IMR-90 (cell line): ENCODE data around the gene TSPAN17. TPM values are rescaled to one million over a fixed set of nuclear protein-coding genes. Genes with fewer than 3 reads are reported as not detected.

ENCODE experiments used
- ATAC-seq: fragments of 200-7000 bp; cut with Tn5 transposase; 2 replicates; pipeline ENCODE4 v1.9.1; 2020; ENCODE audit warnings: low read depth, mild to moderate bottlenecking, moderate library complexity
- BruUV-seq: library from RNA; stranded (reverse); fragments of 400-500 nt; replicated peaks from 2 replicates; lab custom pipeline; 2021; lab: Mats Ljungman, UMichigan
- CTCF ChIA-PET: fragments of 300-600 bp; formaldehyde crosslinking; extraction: SDS; loops from one replicate; lab custom pipeline; 2021; ENCODE audit warnings: antibody characterized with exemption; lab: Yijun Ruan, JAX
- POLR2A ChIA-PET: fragments of 300-600 bp; sonication (Branson Sonifier 250); formaldehyde crosslinking; loops from one replicate; lab custom pipeline; 2022; ENCODE audit warnings: antibody characterized with exemption; ENCODE audit not compliant: unreplicated experiment; lab: Charles Lee
- DNase-seq: peaks from one replicate; pipeline ENCODE4 v3.0.0; 2013
- H2AFZ ChIP-seq: replicated peaks from 2 replicates; pipeline ENCODE3; 2013; ENCODE audit warnings: low read length, mild to moderate bottlenecking; ENCODE audit not compliant: poor library complexity
- H2AK5ac ChIP-seq: 2 replicates; pipeline ENCODE4 v1.6.1; 2013; ENCODE audit warnings: low read depth, low read length, inconsistent platforms
- H2AK9ac ChIP-seq: replicated peaks from 2 replicates; pipeline ENCODE3; 2013; ENCODE audit warnings: mild to moderate bottlenecking, low read depth, low read length, moderate library complexity; ENCODE audit not compliant: poor library complexity
- H2BK120ac ChIP-seq: 2 replicates; pipeline ENCODE4 v1.6.1; 2013; ENCODE audit warnings: low read depth, low read length, inconsistent platforms
- H2BK15ac ChIP-seq: 3 replicates; pipeline ENCODE4 v1.6.1; 2013; ENCODE audit warnings: low read depth, low read length, inconsistent platforms
- H2BK20ac ChIP-seq: 2 replicates; pipeline ENCODE4 v1.6.1; 2013; ENCODE audit warnings: low read depth, mild to moderate bottlenecking, inconsistent platforms, low read length, moderate library complexity
- H2BK5ac ChIP-seq: 2 replicates; pipeline ENCODE4 v1.6.1; 2013; ENCODE audit warnings: mild to moderate bottlenecking, low read depth, low read length, inconsistent platforms; ENCODE audit not compliant: poor library complexity, severe bottlenecking
- H3K14ac ChIP-seq: replicated peaks from 2 replicates; pipeline ENCODE4 v1.6.1; 2013; ENCODE audit warnings: low read depth, low read length, inconsistent platforms
- H3K18ac ChIP-seq: 2 replicates; pipeline ENCODE4 v1.6.1; 2013; ENCODE audit warnings: low read depth, low read length, control low read depth
- H3K23ac ChIP-seq: 2 replicates; pipeline ENCODE4 v1.6.1; 2013; ENCODE audit warnings: low read depth, low read length, inconsistent platforms
- H3K27ac ChIP-seq: 2 replicates; pipeline ENCODE4 v1.5.1; 2013; ENCODE audit warnings: mild to moderate bottlenecking, control low read depth, low read length; ENCODE audit not compliant: insufficient read depth
- H3K27me3 ChIP-seq: 2 replicates; pipeline ENCODE4 v1.6.1; 2013; ENCODE audit warnings: low read length; ENCODE audit not compliant: control insufficient read depth, insufficient read depth
- H3K36me3 ChIP-seq: 2 replicates; pipeline ENCODE4 v1.6.1; 2013; ENCODE audit warnings: low read length, mixed read lengths; ENCODE audit not compliant: control insufficient read depth, insufficient read depth
- H3K4ac ChIP-seq: 2 replicates; pipeline ENCODE4 v1.6.1; 2013; ENCODE audit warnings: low read depth, low read length, inconsistent platforms
- H3K4me1 ChIP-seq: 2 replicates; pipeline ENCODE4 v1.6.1; 2013; ENCODE audit warnings: low read length, mixed read lengths; ENCODE audit not compliant: control insufficient read depth, insufficient read depth
- H3K4me2 ChIP-seq: 2 replicates; pipeline ENCODE4 v1.6.1; 2013; ENCODE audit warnings: low read depth, mild to moderate bottlenecking, control low read depth, low read length, moderate library complexity
- H3K4me3 ChIP-seq: 2 replicates; pipeline ENCODE4 v1.5.1; 2013; ENCODE audit warnings: low read depth, mild to moderate bottlenecking, control low read depth, low read length, moderate library complexity; ENCODE audit not compliant: insufficient read depth
- H3K56ac ChIP-seq: 2 replicates; pipeline ENCODE4 v1.6.1; 2013; ENCODE audit warnings: low read length, inconsistent platforms; ENCODE audit not compliant: insufficient read depth; ENCODE audit errors: extremely low read depth
- H3K79me1 ChIP-seq, 2 experiments: 2 replicates each; pipeline ENCODE4 v1.6.1; 2013; ENCODE audit warnings: low read length in 2 of 2, inconsistent platforms in 1 of 2, low read depth in 1 of 2
- H3K9ac ChIP-seq: 2 replicates; pipeline ENCODE4 v1.6.1; 2013; ENCODE audit warnings: low read depth, low read length, control low read depth
- H3K9me1 ChIP-seq: 2 replicates; pipeline ENCODE4 v1.6.1; 2013; ENCODE audit warnings: low read length, inconsistent platforms; ENCODE audit not compliant: insufficient read depth
- H3K9me3 ChIP-seq: 2 replicates; pipeline ENCODE4 v1.6.1; 2013; ENCODE audit warnings: low read length; ENCODE audit not compliant: control insufficient read depth, insufficient read depth
- H4K20me1 ChIP-seq: 2 replicates; pipeline ENCODE4 v1.6.1; 2013; ENCODE audit warnings: low read length, inconsistent platforms; ENCODE audit not compliant: insufficient read depth
- H4K5ac ChIP-seq: 2 replicates; pipeline ENCODE4 v1.6.1; 2013; ENCODE audit warnings: mild to moderate bottlenecking, low read depth, low read length, control low read depth
- H4K8ac ChIP-seq, 2 experiments: 2 replicates each; pipeline ENCODE4 v1.6.1; 2013; ENCODE audit warnings: low read depth in 2 of 2, low read length in 2 of 2, control low read depth in 1 of 2, inconsistent platforms in 1 of 2
- H4K91ac ChIP-seq: 2 replicates; pipeline ENCODE4 v1.6.1; 2013; ENCODE audit warnings: low read depth, low read length, inconsistent platforms; ENCODE audit not compliant: insufficient read depth
- CEBPB ChIP-seq: IDR thresholded peaks from 2 replicates; pipeline ENCODE4 v1.6.1; 2012; ENCODE audit warnings: low read depth, low read length, improper control_type of control experiment
- CHD1 ChIP-seq: IDR thresholded peaks from 2 replicates; pipeline ENCODE4 v1.6.1; 2012; ENCODE audit warnings: low read depth, low read length, improper control_type of control experiment
- CTCF ChIP-seq: conservative IDR thresholded peaks from 2 replicates; pipeline ENCODE4 v1.5.1; 2012; ENCODE audit warnings: mild to moderate bottlenecking, low read depth, low read length, improper control_type of control experiment
- MAZ ChIP-seq: IDR thresholded peaks from 2 replicates; pipeline ENCODE4 v1.6.1; 2012; ENCODE audit warnings: low read depth, mild to moderate bottlenecking, low read length, improper control_type of control experiment, moderate library complexity, borderline replicate concordance
- RCOR1 ChIP-seq: IDR thresholded peaks from 2 replicates; pipeline ENCODE4 v1.6.1; 2012; ENCODE audit warnings: mild to moderate bottlenecking, low read length, improper control_type of control experiment; ENCODE audit not compliant: insufficient replicate concordance
- RFX5 ChIP-seq: IDR thresholded peaks from 2 replicates; pipeline ENCODE4 v1.8.0; 2012; ENCODE audit warnings: low read depth, mild to moderate bottlenecking, low read length, moderate library complexity
- USF2 ChIP-seq: fragments of 150-350 bp; IDR thresholded peaks from 2 replicates; pipeline ENCODE4 v1.6.1; 2017; ENCODE audit warnings: mild to moderate bottlenecking, antibody characterized with exemption, low read length, low read depth
- WGBS, 2 experiments: methylation state at CpG; one replicate each; pipeline versions ENCODE4 v1.1.5 to v1.1.7; 2013; ENCODE audit warnings: missing lambda C conversion rate in 2 of 2; ENCODE audit not compliant: insufficient read length in 1 of 2; ENCODE audit errors: extremely low coverage in 2 of 2; 5-methylcytosine and 5-hydroxymethylcytosine counted together
- dilution Hi-C: fragments of 300-500 bp; cut with HindIII; formaldehyde crosslinking; loops from one replicate; pipeline ENCODE4 v1.14.3; 2018; ENCODE audit warnings: low sequenced_read_pairs; ENCODE audit not compliant: unreplicated experiment
- in situ Hi-C: fragments of 300-500 bp; cut with MboI; formaldehyde crosslinking; loops from 3 replicates; pipeline ENCODE4 v1.14.3; 2019; ENCODE audit warnings: low sequenced_read_pairs, inconsistent platforms, mixed read lengths
- intact Hi-C: fragments of 100-400 bp; cut with micrococcal nuclease; formaldehyde crosslinking; loops from 2 replicates; pipeline ENCODE4 v1.10.0; 2022
- polyA plus RNA-seq, 3 experiments: library from polyadenylated mRNA; depleted of rRNA; stranded (reverse); fragments of >200 nt; gene quantifications; 2 replicates each; pipeline ENCODE4 v1.2.3, GENCODE V29; 2012; ENCODE audit warnings: low replicate concordance in 1 of 3
- total RNA-seq: library from RNA; depleted of rRNA; stranded (reverse); fragments of >200 nt; gene quantifications from 2 replicates; pipeline ENCODE4 v1.2.3, GENCODE V29; 2012

TSPAN17 gene
- total and polyA plus RNA-seq, 2 of the 4 experiments (the other 2 are of a cell fraction) = 34.2 to 41.6 TPM

GRCh38 chr5:176603091-176603490 is 44.2 kb upstream of the TSPAN17 start:
- intact Hi-C loops = no loop called here
- Histone ChIP-seq H4K91ac (no peak overlapping the region), H3K9me3 (no peaks in the 10 kb centered on the region), H3K4me1 (no peaks in the 10 kb centered on the region), H3K56ac (no peak overlapping the region), H2BK5ac (no peak overlapping the region), H3K27me3 (no peaks in the 10 kb centered on the region), H2BK120ac (no peak overlapping the region), H3K14ac (no peak overlapping the region), H2AK5ac (no peak overlapping the region), H3K4ac (no peak overlapping the region), H3K79me1 (peaks cover 0 to 22% of the 10 kb centered on the region in 2 experiments; a peak in 3 of 4 replicates), H3K4me3 (no peak overlapping the region), H3K9me1 (0 out of 2 replicates have a peak, but pooled peaks cover 3% of the 10 kb centered on the region), H3K18ac (no peak overlapping the region), H3K9ac (no peak overlapping the region), H3K36me3 (no peaks in the 10 kb centered on the region), H2BK15ac (no peak overlapping the region), H4K5ac (no peak overlapping the region), H3K27ac (no peak overlapping the region), H2AK9ac (no peak overlapping the region), H2AFZ (no peak overlapping the region), H2BK20ac (no peak overlapping the region), H4K20me1 (peaks cover 7% of the 10 kb centered on the region), H3K23ac (no peak overlapping the region), H4K8ac (no peak overlapping the region), H3K4me2 (no peak overlapping the region)
- TF ChIP-seq USF2 = no peak
- TF ChIP-seq CHD1 = no peak
- TF ChIP-seq RFX5 = no peak
- no peak for TF ChIP-seq RCOR1
- no peak for TF ChIP-seq CTCF
- no peak for TF ChIP-seq CEBPB
- no peak for TF ChIP-seq MAZ
- no CpG with 5 or more reads among the region's 2 CpGs for WGBS, 2 experiments
- in situ Hi-C loops = no loop called here
- DNase-seq (no peak), ATAC-seq (no peak)
- POLR2A ChIA-PET = no interaction called here
- dilution Hi-C loops = no loop called here
- CTCF ChIA-PET = no interaction called here
- BruUV-seq = no TSS peak
